Activated CD4-positive, alpha-beta T cell treated with anti-CD3 and anti-CD28 coated beads for 1 hour (primary cell): ENCODE data around the gene PRKN.

Source experiments
- DNase-seq: peaks from one replicate; pipeline ENCODE4 v3.0.0-alpha.2; 2020

Gene PRKN

DNA sequence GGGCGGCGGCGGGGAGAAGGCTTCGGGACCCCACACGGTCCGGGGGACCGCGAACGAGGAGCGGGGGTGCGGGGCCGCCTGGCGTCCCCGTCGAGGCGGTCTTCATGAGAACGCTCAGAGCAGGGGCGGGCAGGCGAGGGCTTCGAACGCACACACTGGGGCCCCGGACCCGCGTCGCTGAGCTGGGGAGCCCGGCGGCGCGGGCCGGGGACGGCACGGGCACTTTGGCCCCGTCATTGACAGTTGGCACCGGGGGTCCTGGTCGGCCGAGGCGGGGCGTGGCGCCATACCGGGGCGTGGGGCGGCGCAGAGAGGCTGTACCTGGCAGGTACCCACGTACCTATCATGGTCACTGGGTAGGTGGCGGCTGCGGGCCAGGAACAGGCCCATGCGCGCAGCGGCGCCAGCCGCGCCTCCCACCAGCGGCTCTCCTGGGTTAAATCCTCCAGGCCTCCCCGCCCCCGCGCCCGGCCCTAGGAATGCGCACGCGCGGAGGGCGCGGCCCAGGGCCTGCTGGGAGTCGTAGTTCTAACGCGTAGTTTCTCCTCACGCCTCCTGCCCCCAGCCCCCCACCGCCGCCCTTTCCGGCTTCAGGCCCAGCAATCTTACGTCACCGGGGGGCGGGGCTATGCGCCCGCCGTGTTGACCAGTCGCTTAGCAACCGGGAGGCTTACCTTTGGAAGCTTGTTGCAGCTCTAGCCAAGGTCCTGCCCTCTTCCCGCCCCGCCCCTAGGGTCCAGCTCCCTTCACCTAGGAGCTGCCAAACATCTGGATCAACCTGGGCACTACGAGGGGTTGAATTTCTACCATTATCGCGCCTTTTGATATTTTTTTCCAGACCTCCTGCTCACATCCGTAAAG, at the start of gene PRKN, which contains the start of gene PACRG:
Gene PRKN (minus strand): TSS at position 445 of the 861 bp plus-strand sequence.
Gene PACRG (plus strand): TSS at position 653 of the 861 bp plus-strand sequence.
- DNase-seq = peak; percentile 96

- DNase-seq = no peak
Observed at GRCh38 chr6:162777091-162777490, 49.5 kb upstream of the PRKN start.

GRCh38 chr6:162773996-162774395, 46.4 kb upstream of the PRKN start:
- no peak for DNase-seq

DNA sequence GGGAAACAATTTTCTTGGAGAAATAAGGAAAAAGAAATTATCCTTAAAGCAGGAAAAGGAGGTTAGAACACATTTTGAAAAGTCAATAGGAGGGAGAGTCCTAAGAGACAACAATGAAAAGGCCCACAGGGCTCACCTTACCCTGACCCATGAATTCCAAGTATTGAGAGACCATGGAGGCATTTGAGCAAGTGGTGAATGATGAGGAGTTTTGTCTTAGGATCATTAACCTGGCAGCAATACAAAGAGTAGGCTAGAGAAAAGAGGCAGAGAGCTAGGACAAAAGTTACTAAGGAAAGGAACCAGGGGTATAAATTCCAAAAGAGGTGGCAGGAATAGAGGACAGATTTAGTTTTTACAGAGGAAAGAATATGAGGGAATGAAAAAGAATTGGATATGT, 44.9 kb upstream of the PRKN start:
- DNase-seq = no peak

DNA sequence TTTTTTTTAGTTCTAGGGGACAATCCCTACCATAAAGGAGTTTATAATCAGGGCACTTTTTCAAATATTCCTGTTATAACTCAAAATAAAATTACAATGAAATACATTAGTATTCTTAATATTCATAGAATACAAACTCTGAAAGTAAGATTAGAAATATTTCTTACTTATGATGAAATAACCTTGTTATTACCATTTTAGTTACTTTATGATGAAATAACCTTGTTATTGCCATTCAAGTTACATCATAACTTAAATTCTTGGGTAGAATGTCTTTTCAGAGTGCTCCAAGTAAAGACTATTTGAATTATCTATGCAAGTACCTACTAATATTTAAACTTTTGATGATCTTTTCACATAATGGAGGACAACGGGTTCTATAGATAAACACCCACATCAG, 43.4 kb upstream of the PRKN start:
- DNase-seq = no peak

GRCh38 chr6:162770136-162770535, 42.6 kb upstream of the PRKN start:
- no peak for DNase-seq

GRCh38 chr6:162753775-162754174, 26.2 kb upstream of the PRKN start:
- no peak for DNase-seq

- DNase-seq = no peak
Observed at GRCh38 chr6:162751211-162751859, 23.8 kb upstream of the PRKN start.

GRCh38 chr6:162750776-162751175, 23.2 kb upstream of the PRKN start:
- DNase-seq = no peak

- no peak for DNase-seq
Observed at GRCh38 chr6:162736961-162737360, 9.4 kb upstream of the PRKN start.

- no peak for DNase-seq
Observed at GRCh38 chr6:162733489-162733888, 5.9 kb upstream of the PRKN start.

GRCh38 chr6:162730502-162730901, 2.9 kb upstream of the PRKN start:
- no peak for DNase-seq

GRCh38 chr6:162728706-162729105, 1.1 kb upstream of the PRKN start:
- no peak for DNase-seq

DNA sequence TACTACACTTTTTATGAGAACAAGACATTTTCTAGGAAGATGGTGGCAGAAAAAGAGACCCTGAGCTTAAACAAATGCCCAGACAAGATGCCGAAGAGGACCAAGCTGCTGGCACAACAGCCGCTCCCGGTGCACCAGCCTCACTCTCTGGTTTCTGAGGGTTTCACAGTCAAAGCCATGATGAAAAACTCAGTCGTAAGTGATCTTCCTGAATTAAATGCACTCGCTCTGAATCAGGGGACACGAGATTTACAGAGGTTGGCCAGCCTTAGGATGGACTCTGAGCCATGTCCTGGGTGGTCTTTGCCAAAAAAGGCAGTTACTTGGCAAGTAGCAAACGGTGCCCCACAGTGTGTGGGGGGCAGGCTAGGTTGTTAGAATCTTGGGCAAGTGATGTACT, 631 bp upstream of the PRKN start:
- DNase-seq = no peak

GRCh38 chr6:162726947-162727321, 632 bp downstream of the PRKN start:
- DNase-seq = no peak

DNA sequence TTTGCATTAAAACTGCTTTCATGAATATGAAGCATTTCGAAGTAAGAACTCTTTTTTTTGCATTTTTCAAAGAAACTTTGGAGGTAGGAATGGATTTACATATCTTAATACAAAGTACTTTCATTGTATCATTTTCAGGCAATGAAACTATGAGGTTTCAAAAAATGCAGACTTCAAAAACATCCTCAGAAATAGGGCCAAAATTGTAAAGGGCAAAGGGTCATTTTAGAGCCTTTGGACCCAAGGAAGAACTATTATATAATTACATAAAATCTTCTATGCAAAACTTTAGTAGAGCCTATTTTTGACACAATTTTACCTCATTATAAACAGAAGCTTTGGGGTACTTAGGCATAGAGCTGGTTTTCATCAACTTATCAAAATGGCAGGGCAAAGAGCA, 4.9 kb downstream of the PRKN start:
- DNase-seq = no peak

DNA sequence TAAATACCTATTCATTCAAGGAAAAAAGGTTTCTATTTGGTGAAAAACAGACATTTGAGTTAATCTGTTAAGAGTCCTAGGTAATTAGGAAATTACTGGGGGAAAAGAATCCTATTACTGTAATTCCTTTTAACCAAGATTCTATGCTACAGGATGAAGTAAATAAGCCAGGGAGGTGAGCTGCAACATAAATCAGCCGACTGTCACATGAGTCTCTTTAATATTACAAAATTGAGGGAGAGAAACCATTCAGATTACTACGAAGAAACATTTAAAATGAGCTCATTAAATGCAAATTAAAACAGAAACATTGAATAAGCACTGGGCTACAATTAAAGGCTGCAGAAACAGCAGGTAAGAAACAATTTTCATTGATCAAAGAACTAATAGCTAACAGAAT, 5.3 kb downstream of the PRKN start:
- no peak for DNase-seq

- no peak for DNase-seq
Observed at GRCh38 chr6:162721404-162721687, 6.2 kb downstream of the PRKN start.

DNA sequence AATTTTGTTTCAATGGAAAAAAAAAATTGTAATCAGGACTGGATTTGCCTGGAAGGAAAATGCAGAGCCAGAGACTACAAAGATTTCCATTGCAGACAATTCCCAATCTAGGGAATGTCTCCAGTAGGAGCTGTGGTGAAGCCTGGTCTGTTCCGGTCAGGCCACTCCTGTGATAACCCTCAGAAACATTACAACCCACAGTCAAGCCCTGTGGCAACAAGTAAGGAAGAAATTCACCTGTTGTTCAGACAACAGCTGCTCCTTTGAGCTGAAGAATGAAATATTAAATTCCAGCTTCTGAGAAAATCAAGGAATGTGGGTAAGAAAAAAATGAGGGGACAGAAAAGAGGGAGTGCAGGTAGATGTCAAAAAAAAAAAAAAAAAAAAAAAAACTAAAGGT, 8.0 kb downstream of the PRKN start:
- DNase-seq = no peak

DNA sequence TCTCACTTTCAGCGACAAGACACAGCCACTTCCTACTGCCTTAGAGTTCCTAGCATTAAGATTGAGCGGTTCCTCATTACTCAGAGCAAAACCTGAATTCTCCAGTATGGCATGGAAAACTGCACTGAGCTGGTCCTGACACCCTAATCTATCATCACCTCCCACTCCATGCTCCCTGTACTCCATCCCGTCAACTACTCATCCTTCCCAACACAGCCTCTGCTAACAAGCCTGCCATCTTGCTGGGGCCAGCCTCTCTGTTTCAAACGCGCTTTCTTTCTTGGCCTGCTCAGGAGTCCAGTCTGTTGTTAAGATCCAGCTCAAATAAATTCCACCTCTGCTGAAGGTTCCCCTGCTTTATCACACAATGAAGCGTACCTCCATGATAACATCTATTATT, 12.0 kb downstream of the PRKN start:
- no peak for DNase-seq

DNA sequence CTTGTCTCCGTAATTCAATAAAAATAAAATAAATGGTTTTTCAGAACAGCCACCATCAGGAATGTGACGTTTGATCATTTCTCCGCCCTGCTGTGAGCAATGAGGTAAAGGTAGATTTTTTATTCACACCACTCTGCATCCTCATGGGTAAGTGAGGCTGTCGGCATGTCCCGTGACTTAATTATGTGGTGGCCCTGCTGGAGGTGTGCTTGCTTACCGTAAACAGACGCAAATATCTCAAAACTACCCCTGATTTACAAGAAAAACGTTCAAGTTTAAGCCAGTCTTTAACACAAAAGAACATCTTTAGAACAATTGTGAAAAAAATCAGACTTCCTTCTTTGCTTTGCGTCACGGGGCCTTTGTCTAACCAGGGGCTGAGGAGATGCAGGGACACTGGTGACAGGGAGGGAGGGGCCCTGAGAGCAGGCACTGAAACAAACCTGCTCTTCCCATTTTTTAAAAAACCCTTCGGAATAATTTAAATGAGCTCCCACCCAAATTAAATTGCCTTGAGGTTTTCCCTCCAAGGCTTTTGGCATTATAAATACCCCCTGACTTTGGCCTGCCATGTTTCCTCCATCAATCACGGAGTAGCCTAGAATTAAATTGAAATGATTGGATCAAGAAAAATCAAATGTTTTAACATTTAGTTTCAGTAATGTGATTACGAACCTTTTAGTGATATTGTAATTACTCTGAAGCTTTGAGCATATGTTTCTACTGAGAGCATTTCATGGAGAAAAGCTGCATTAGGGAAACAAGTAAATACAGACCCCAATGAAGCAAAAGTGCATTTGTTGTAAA, 13.4 kb downstream of the PRKN start:
- no peak for DNase-seq

DNA sequence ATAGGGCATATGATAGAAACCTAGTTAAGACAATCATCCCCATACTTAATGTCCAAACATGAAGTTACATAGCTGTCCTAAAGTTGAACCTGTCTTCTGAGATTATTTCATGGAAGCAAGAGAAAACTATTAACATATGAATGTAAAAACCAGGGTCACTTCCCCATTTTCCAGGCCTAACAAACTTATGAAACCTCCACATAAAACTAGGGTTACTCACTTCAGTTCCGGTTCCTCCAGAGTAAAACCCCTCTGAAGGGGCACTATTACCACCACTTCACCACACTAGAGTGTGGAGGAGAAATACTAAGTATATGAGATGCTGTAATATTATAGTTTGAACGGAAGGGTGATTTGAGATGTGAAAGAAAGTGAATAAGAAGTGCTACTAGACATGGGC, 14.9 kb downstream of the PRKN start:
- DNase-seq = no peak

GRCh38 chr6:162711376-162711775, 16.2 kb downstream of the PRKN start:
- no peak for DNase-seq

DNA sequence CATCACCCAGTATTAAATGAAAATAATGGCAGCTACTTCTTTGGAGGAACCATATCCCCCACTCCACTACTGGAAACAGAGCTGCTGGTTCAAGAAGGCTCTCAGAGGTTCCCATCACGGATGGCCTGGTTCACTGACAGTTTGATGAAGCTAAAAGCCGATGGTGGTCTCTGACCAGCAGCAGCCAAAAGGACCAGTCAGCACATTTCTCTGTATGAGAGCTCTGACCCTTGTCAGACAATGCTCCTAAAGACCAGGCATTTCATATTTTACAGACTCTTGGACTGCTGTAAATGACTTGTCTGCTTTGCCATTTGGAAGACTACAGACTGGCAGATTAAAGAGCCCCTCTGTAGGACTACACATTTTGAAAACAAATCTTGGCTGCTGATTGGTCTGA, 16.6 kb downstream of the PRKN start:
- no peak for DNase-seq
